GM18505 (cell line): ENCODE results near the gene ENO2.
A peak's percentile ranks its signal among the peaks of the same experiment; 100 is the strongest.

Source experiments
- ATAC-seq: cut with Tn5 transposase; IDR thresholded peaks from one replicate; pipeline ENCODE4 v1.9.1; 2021; ENCODE audit not compliant: unreplicated experiment
- POLR2A ChIP-seq: IDR thresholded peaks from 4 replicates; pipeline ENCODE4 v1.6.1; 2011; ENCODE audit warnings: borderline replicate concordance; ENCODE audit not compliant: insufficient read depth, insufficient read length; ENCODE audit errors: extremely low read depth

The ENO2 gene

DNA sequence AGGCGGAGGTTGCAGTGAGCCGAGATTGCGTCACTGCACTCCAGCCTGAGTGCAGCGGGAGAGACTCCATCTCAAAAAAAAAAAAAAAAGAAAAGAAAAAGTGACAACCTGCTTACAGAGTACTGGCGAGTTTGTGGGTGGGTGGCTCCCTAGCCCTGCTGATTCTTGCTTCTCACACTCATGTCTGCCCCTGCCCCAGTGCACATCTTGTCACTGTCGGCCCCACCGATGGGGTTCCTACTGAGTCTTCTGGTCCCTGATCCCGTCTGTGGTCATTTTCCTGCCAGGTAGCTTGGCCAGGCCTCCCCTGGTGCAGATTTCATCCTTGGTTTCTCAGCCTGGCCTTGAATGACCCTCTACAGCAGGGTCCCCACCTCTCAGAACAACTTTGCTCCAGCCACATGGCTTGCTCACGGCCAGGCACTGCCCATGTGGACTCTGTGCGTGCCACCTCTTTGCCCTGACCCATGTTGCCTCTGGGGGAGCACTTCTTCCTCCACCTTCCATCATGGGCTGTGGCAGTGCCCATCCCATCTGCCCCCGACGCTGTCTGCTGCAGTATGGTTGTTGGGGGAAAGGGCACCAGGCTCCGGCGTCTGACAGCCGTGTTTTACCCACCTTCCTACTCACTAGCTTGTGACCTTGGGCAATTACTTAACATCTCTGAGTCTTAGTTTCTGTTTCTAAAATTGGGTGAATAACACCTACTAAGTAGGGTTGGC, 34.7 kb downstream of the ENO2 start:
- ATAC-seq, result no peak
- peak; percentile 33 for TF ChIP-seq POLR2A

DNA sequence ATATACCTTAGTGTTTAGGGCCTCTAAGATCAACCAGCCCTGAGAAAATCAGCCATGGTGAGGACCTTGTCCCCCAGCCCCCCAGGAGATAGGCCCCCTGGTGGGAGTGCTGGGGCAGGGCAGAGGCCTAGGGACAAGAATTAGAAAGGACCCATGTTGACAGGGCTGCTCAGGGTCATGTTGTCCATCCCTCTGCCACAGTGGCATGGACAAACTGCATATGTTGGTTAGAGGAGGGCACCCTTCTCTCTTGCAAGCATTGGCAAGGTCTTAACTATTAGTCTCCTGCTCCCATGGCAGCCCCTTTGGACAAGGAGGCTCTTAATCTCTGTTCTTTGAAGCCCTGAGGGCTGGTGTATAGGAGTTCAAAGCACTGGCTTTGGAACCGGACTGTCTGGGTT, 36.0 kb downstream of the ENO2 start:
- TF ChIP-seq POLR2A, result no peak
- ATAC-seq, result no peak

DNA sequence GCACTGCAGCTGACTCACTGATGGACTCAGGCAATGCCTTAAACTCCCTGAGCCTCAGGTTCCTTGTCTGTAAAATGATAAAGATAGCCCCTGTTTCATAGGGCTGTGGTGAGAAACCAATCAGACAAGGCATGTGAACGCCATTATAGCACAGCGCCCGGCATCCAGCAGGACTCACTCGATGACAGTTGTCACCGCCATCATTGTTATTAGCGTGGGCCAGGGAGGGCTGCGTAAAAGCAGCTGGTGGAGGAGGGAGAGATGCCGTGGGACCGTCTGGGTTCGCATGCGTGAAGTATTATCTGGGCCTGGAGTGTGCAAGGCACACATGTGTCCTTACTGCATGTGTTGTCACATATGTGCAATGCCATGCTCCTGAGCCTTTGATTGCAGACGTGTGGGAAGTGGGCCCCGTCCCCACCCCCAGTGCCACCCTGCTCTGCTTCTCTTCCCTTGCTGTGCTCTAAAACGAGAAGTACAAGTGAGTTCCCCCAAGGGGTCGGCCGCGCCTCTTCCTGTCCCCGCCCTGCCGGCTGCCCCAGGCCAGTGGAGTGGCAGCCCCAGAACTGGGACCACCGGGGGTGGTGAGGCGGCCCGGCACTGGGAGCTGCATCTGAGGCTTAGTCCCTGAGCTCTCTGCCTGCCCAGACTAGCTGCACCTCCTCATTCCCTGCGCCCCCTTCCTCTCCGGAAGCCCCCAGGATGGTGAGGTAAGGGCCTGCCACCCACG, 36.6 kb downstream of the ENO2 start, which contains the start of gene PTPN6:
TSS of gene PTPN6 (plus strand) at position 546 of the 730 bp plus-strand sequence. CDS start at position 703, 157 bp downstream.
- peak; percentile 98 for TF ChIP-seq POLR2A
- no peak for ATAC-seq

DNA sequence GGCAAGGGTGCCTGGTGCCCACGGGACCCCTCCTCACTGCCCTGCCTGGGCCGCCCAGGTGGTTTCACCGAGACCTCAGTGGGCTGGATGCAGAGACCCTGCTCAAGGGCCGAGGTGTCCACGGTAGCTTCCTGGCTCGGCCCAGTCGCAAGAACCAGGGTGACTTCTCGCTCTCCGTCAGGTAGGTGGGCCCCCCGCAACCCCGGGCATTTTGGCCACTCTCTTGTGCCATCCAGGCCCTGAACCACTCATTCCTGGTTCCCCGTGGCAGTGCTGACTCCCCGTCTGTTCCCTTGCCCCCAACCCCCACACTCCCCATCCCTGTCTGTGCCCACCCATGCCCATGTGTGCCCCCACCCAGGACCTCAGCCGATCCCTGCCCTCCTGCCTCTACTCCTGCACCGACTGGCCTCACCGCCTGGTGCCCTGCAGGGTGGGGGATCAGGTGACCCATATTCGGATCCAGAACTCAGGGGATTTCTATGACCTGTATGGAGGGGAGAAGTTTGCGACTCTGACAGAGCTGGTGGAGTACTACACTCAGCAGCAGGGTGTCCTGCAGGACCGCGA, 37.3 kb downstream of the ENO2 start:
- no peak for ATAC-seq
- TF ChIP-seq POLR2A, result peak; percentile 8

DNA sequence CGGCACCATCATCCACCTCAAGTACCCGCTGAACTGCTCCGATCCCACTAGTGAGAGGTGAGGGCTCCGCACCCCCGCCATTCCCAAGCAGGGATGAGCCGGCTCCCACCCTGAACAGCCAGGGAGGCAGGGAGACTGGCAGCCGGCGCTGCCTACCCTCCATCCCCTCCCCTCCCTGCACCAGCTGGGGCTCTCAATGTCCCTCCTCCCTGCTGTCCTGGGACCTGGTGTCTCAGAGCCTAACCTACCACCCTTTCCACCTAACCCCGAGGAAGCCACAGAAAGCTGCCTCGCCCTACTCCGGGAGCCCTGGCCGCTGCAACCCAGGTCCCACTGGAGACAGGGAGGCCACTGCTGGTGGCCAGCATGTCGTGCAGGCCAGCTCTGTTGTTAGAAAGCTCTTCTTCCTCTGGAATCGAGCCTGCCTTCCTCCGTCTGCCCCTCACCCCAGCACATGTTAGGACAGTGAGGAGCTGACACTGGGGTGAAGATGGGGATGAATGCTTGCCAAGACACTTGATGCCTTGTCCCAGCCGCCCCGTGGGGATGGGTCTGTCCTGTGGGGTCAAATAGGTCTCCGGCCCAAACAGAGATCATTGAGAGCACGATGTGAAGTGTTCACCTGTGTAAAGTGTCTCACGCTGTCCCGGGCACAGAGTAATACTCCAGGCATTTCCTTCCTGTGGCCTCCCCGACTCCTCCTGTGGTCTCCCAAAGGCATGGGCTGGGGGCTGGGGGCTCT, 37.9 kb downstream of the ENO2 start:
- no peak for ATAC-seq
- no peak for TF ChIP-seq POLR2A

DNA sequence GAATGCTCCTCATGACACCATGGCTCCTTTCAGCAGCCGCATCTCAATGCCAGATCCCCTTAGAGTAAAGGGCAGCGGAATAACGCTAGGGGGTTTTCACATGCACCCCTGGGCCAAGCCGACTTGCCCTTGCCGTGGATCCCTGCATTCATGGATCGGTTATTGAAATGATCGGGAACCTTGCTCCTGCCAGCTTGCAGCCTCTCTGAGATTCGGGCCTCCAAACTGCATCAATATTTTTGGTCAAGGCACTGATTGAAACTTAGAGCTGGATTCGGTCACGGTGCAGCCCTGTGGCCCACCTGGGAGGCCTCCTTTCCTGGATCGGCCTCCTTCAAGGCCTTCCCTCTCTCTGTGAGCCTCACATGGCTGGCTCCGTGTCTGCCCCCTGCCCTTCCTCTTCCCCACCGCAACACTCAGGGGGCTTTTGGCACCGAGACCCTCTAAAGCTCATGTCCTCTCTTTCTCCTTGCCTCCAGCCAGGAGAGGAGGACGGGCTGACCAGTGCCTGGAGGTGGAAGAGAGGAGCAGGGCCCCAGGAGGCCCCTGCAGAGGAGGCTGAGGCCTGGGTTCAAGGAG, 38.6 kb downstream of the ENO2 start:
- ATAC-seq, result no peak
- peak; percentile 67 for TF ChIP-seq POLR2A

DNA sequence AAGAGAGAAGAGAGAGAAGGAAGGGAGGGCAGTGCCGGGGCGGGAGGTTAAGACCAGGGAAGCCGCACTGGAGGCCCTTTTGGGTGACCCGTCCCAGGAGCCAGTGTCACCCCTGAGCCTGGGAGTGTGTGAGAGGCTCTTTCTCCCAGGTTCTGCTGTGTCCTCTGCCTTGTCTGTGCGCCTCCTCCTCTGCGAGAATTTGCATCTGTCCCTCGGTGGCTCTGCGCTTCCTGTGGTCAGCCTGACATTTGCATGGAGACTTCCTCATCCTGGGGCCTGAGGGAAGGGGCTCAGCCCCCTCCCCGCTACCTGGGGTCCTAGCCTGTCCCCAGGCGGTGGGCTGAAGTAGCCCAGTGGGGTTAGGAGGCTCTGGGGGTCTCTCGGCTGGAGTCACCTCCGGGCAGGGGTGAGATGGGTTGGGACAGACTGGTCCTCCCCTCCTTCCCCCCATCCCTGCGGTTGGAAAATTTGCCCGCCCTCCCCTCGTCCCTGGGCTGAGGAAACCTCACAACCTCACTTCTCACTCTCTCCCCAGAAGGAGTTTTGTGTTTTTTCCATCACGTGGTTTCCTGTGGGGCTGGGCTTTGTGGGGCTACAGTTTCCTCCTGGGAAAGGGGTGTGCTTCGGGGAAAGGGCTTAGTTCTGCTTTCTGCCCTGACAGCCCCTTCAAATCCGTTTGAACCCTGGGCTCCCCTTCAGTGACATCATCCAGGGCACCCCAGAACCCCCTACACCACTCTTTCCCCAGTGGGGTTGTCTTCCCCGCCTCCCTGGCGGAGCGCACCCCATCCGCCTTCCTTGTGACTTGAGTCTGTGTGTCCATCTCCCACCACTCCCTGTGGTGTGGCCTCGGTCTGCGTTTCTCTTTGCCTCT, 39.3 kb downstream of the ENO2 start:
- TF ChIP-seq POLR2A, result peak; percentile 99
- peak; percentile 37 for ATAC-seq

DNA sequence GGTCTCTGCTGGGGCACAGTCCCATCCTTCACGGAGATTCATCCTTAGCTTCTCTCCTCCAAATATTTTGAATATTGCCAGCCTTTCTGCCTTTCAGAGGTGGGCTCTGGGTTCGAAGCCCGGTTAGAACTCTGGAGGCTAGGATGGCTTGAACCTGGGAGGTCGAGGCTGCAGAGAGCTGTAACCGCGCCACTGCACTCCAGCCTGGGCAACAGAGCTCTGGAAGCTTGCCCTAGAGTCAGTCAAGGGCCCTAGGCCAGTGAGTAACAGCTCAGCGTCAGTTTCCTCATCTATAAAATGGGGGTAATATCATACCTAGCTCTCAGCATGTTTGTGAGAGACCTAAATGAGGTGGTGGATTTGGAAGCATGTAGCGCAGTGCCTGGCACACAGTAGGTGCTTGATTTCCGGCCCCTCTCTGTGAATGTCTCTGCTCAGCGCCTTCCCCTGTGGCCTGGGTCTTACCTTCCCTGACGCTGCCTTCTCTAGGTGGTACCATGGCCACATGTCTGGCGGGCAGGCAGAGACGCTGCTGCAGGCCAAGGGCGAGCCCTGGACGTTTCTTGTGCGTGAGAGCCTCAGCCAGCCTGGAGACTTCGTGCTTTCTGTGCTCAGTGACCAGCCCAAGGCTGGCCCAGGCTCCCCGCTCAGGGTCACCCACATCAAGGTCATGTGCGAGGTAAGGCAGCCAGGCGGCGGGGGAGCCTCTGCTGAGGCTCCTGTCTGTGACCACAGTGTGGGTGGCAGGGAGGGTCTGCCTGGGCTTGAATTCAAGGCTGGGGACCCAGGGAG, 40.1 kb downstream of the ENO2 start:
- peak; percentile 12 for TF ChIP-seq POLR2A
- no peak for ATAC-seq

DNA sequence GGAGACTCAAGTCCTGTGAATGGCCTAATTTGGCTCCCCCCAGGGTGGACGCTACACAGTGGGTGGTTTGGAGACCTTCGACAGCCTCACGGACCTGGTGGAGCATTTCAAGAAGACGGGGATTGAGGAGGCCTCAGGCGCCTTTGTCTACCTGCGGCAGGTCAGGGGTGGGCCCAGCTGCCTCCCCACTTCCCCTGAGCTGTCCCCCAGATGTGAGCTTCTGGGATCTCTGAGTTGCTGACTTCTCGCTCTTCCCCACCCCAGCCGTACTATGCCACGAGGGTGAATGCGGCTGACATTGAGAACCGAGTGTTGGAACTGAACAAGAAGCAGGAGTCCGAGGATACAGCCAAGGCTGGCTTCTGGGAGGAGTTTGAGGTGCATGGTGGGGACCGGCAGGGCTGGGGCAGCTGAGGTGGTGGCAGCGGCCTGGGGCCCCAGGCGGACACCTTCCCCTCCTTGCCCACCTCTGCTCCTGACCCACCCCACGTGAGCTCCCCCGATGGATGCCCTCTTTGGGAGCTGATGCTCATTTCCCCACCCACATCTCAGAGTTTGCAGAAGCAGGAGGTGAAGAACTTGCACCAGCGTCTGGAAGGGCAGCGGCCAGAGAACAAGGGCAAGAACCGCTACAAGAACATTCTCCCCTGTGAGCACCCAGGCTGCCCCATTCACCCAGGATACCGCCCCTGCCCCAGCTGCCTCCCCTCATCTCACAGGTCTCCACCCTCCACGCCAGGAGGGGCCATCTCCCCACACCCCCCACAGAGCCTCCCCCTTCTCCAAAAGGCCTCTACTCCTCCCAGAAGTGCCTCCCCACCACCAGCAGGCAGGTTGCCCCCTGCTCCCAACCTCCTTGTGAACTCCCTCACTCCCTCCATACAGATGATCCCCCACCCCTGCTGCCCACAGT, 41.0 kb downstream of the ENO2 start:
- no peak for TF ChIP-seq POLR2A
- no peak for ATAC-seq

DNA sequence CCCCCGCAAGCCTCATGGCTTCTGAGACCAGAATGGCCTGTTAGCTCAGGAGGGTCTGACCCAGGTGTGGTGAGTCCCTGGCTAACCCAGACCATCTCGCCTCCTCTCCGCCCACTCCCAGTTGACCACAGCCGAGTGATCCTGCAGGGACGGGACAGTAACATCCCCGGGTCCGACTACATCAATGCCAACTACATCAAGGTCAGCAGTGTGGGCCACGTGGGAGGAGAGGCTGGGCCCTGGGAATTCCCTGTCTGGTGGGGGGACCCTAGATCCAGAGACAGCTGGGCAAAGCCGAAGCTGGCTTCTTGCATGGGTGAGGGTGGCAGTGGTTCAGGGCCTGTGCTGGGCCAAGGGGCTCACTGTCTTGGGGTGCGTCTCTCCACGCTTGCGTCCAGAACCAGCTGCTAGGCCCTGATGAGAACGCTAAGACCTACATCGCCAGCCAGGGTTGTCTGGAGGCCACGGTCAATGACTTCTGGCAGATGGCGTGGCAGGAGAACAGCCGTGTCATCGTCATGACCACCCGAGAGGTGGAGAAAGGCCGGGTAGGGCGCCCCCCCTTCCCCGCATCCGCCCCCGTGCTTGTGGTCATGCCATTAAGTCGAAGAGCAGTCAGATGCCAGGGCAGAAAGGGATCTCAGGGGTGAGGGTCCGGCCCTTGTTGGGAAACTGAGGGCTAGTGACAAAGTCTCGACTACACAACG, 41.8 kb downstream of the ENO2 start:
- ATAC-seq, result no peak
- TF ChIP-seq POLR2A, result peak; percentile 56
